HCEC 1CT (cell line): ENCODE data around the gene RAI1.

Experiments
- DNase-seq: peaks from one replicate; pipeline ENCODE4 v3.0.0-alpha.2; 2017

Gene RAI1

GRCh38 chr17:17721140-17721668, 39.9 kb downstream of the RAI1 start:
- DNase-seq: no peak

GRCh38 chr17:17722081-17722905, 41.0 kb downstream of the RAI1 start:
- no peak for DNase-seq

- no peak for DNase-seq
Measured at GRCh38 chr17:17722906-17723353, 41.7 kb downstream of the RAI1 start.

GRCh38 chr17:17723354-17724261, 42.4 kb downstream of the RAI1 start:
- DNase-seq: peak; percentile 70

GRCh38 chr17:17724307-17725010, 43.2 kb downstream of the RAI1 start:
- no peak for DNase-seq

GRCh38 chr17:17725011-17725751, 43.9 kb downstream of the RAI1 start:
- DNase-seq: no peak

GRCh38 chr17:17725752-17726457, 44.6 kb downstream of the RAI1 start:
- no peak for DNase-seq

GRCh38 chr17:17726458-17727060, 45.3 kb downstream of the RAI1 start:
- no peak for DNase-seq

GRCh38 chr17:17727111-17727659, 45.9 kb downstream of the RAI1 start:
- no peak for DNase-seq

- DNase-seq: no peak
Measured at GRCh38 chr17:17728146-17728545, 46.9 kb downstream of the RAI1 start.

GRCh38 chr17:17728550-17729251, 47.4 kb downstream of the RAI1 start:
- DNase-seq: no peak

- DNase-seq: no peak
Measured at GRCh38 chr17:17729620-17730249, 48.5 kb downstream of the RAI1 start.

- no peak for DNase-seq
Measured at GRCh38 chr17:17730250-17730935, 49.1 kb downstream of the RAI1 start.

GRCh38 chr17:17732444-17732843, 51.2 kb downstream of the RAI1 start:
- no peak for DNase-seq

GRCh38 chr17:17732892-17733670, 51.8 kb downstream of the RAI1 start:
- peak; percentile 47 for DNase-seq

GRCh38 chr17:17736205-17737183, 55.2 kb downstream of the RAI1 start:
- no peak for DNase-seq
